ENCODE measurements around the gene ZFHX3.

DNA sequence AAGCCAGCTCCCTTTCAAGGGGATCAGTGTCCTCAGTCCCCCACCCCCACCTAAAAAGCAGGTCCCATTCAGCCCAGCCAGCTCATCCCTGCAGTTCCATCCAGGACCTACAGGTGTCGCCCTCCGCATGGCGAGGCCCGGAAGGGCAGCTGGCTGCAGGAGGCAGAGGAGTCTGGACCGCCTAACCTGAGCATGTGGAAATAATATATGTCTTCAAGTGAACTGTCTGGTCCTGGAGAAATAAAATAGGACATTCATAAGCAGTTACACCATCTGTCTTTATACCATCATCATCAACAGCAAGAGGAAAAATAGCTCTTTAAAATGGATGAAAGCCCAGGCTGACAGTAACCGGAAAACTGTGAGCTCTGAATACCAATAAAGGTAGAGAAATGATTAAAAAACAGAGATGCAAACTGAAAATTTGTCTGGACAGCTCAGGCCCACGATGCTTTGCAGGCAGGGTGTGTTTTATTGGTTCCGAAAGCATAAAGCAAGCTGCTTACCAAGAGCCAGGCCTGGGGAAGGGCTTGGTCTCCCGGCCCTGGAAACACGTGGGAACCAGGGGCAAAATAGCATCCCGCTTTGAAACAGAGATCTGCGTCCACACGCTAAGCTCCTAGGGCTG, 215.2 kb downstream of the ZFHX3 start:
- no peak for TF ChIP-seq CEBPB (IDR thresholded peaks at IDR 0.05)
- TF ChIP-seq, protein P1, sequence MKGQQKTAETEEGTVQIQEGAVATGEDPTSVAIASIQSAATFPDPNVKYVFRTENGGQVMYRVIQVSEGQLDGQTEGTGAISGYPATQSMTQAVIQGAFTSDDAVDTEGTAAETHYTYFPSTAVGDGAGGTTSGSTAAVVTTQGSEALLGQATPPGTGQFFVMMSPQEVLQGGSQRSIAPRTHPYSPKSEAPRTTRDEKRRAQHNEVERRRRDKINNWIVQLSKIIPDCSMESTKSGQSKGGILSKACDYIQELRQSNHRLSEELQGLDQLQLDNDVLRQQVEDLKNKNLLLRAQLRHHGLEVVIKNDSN (IDR thresholded peaks at IDR 0.05) = no peak
- TF ChIP-seq, protein P2, sequence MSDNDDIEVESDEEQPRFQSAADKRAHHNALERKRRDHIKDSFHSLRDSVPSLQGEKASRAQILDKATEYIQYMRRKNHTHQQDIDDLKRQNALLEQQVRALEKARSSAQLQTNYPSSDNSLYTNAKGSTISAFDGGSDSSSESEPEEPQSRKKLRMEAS (IDR thresholded peaks at IDR 0.05) = no peak
- TF ChIP-seq, protein P3, sequence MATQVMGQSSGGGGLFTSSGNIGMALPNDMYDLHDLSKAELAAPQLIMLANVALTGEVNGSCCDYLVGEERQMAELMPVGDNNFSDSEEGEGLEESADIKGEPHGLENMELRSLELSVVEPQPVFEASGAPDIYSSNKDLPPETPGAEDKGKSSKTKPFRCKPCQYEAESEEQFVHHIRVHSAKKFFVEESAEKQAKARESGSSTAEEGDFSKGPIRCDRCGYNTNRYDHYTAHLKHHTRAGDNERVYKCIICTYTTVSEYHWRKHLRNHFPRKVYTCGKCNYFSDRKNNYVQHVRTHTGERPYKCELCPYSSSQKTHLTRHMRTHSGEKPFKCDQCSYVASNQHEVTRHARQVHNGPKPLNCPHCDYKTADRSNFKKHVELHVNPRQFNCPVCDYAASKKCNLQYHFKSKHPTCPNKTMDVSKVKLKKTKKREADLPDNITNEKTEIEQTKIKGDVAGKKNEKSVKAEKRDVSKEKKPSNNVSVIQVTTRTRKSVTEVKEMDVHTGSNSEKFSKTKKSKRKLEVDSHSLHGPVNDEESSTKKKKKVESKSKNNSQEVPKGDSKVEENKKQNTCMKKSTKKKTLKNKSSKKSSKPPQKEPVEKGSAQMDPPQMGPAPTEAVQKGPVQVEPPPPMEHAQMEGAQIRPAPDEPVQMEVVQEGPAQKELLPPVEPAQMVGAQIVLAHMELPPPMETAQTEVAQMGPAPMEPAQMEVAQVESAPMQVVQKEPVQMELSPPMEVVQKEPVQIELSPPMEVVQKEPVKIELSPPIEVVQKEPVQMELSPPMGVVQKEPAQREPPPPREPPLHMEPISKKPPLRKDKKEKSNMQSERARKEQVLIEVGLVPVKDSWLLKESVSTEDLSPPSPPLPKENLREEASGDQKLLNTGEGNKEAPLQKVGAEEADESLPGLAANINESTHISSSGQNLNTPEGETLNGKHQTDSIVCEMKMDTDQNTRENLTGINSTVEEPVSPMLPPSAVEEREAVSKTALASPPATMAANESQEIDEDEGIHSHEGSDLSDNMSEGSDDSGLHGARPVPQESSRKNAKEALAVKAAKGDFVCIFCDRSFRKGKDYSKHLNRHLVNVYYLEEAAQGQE (IDR thresholded peaks at IDR 0.05; ENCODE audit: low read depth) = no peak
- no peak for TF ChIP-seq YY1 (IDR thresholded peaks at IDR 0.05; ENCODE audit: low read depth)
- no peak for TF ChIP-seq CREB1 (IDR thresholded peaks at IDR 0.05; ENCODE audit: low read depth)
- TF ChIP-seq ZBTB7A (IDR thresholded peaks at IDR 0.05; ENCODE audit: low read depth) = no peak
- TF ChIP-seq FOXM1 (IDR thresholded peaks at IDR 0.05; ENCODE audit: borderline replicate concordance, low read depth) = no peak
- no peak for TF ChIP-seq TAF1 (IDR thresholded peaks at IDR 0.05; ENCODE audit: low read depth)
- peak; percentile 95 for TF ChIP-seq RAD21 (IDR thresholded peaks at IDR 0.05; ENCODE audit: low read depth)
- no peak for TF ChIP-seq TCF12 (IDR thresholded peaks at IDR 0.05; ENCODE audit: low read depth)
- no peak for TF ChIP-seq EP300 (IDR thresholded peaks at IDR 0.05; ENCODE audit: borderline replicate concordance)
